Measurements from ENCODE around the gene RSAD1. TPM values are rescaled to one million over a fixed set of nuclear protein-coding genes. Genes with fewer than 3 reads are reported as not detected.

Gene RSAD1
- polyA plus RNA-seq, 1 of the 3 experiments (the other 2 are of a cell fraction), result 44.7 TPM

GRCh38 chr17:50480854-50481490, 2.3 kb downstream of the RSAD1 start:
- WGBS (ENCODE audit: low lambda C conversion rate), result 86% methylated on average over 2 of the region's 2 CpGs
- H3K79me2 ChIP-seq (ENCODE audit: insufficient read depth), result peaks cover 16% of the 10 kb centered on the region
- TF ChIP-seq USF1 (IDR thresholded peaks at IDR 0.05; ENCODE audit: borderline replicate concordance, low read depth) (no peak), YY1 (IDR thresholded peaks at IDR 0.05; ENCODE audit: low read depth) (no peak), FOXJ3 (CRISPR knock-in tag; IDR thresholded peaks at IDR 0.05) (no peak), PBX3 (IDR thresholded peaks at IDR 0.05) (no peak), JUND (IDR thresholded peaks at IDR 0.05) (no peak), SIN3A (IDR thresholded peaks at IDR 0.05; ENCODE audit: borderline replicate concordance, low read depth, low read length) (no peak), MAX (IDR thresholded peaks at IDR 0.05; ENCODE audit: low read depth) (no peak), RCOR1 (IDR thresholded peaks at IDR 0.05; ENCODE audit: low read length) (no peak), ELF1 (IDR thresholded peaks at IDR 0.05) (no peak), MEF2A (IDR thresholded peaks at IDR 0.05; ENCODE audit: borderline replicate concordance, low read depth) (no peak), GABPA (IDR thresholded peaks at IDR 0.05; ENCODE audit: low read depth) (no peak), RAD21 (IDR thresholded peaks at IDR 0.05; ENCODE audit: low read length) (no peak), TCF12 (IDR thresholded peaks at IDR 0.05) (no peak), REST (IDR thresholded peaks at IDR 0.05; ENCODE audit: low read depth, low read length) (no peak)
- CTCF ChIA-PET, result interaction anchor here (0.7 to 9.8 kb wide), 9 partner anchors 8 to 209 kb away, joined by 3 to 183 read pairs (median 27); partner anchors contain the start of gene EPN3
- H3K27me3 ChIP-seq (ENCODE audit: insufficient read depth), result no peaks in the 10 kb centered on the region
- no peaks in the 10 kb centered on the region for H3K9me3 ChIP-seq
- peaks cover 10 to 17% of the 10 kb centered on the region in 2 experiments; a peak in 2 of 4 replicates for H3K4me1 ChIP-seq (ENCODE audit: control insufficient read depth in 1 of 2, insufficient read depth in 2 of 2, low read depth in 1 of 2, low read length in 1 of 2)
- no peak for DNase-seq
- H3F3A ChIP-seq (replicated peaks; ENCODE audit: insufficient read depth), result peaks cover 18% of the 10 kb centered on the region
- no peaks in the 10 kb centered on the region for H3K9me2 ChIP-seq
- no peak overlapping the region for H3K4me2 ChIP-seq
- no peaks in the 10 kb centered on the region for H4K20me1 ChIP-seq (ENCODE audit: insufficient read depth)
- no peak overlapping the region for H3K27ac ChIP-seq (ENCODE audit: low read depth in 2 of 2, low read length in 1 of 2)
- POLR2A ChIA-PET, result no interaction called here
- H2AFZ ChIP-seq (ENCODE audit: low read depth), result no peak overlapping the region
- no peak overlapping the region for H3K4me3 ChIP-seq (ENCODE audit: low read depth in 2 of 2, low read length in 1 of 2)
- peaks cover 23 to 51% of the 10 kb centered on the region in 2 experiments for H3K36me3 ChIP-seq (replicated peaks in 1 of 2; ENCODE audit: control insufficient read depth in 1 of 2, insufficient read depth in 2 of 2, low read length in 1 of 2)
- H3K9ac ChIP-seq, result no peak overlapping the region

Measured in SK-N-SH (cell line).